Stimulated activated CD8-positive, alpha-beta memory T cell treated with anti-CD3 and anti-CD28 coated beads, Interleukin-12 subunit alpha, Interleukin-12 subunit beta, amount 100 ng/mL, for 24 hours (primary cell): ENCODE measurements around the gene PPP1R2.
"Not testable (repeated sequence)": the region's sequence is repeated elsewhere in the genome, so short reads cannot be mapped to it uniquely, and the experiment has no call there.

Source experiments
- DNase-seq: peaks from one replicate; pipeline ENCODE4 v3.0.0-alpha.2; 2020; ENCODE audit errors: extremely low read depth

The PPP1R2 gene

DNA sequence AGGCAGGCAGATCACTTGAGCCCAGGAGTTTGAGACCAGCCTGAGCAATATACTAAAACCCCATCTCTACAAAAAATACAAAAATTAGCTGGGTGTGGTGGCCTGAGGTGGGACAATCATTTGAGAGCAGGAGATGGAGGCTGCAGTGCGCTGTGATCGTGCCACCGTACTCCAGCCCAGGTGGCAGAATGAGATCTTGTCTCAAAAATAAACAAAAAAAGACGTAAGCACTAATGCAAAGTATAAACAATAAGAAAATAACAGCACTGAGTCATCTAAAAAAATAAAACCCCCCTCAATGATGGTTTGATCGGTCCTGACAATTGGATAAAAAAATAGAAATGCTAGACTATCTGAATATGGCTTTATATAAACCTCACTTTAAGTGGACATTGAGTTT lies 3.6 kb downstream of the PPP1R2 start:
- no peak for DNase-seq

GRCh38 chr3:195537995-195538394 lies 5.1 kb downstream of the PPP1R2 start:
- DNase-seq: no peak

DNA sequence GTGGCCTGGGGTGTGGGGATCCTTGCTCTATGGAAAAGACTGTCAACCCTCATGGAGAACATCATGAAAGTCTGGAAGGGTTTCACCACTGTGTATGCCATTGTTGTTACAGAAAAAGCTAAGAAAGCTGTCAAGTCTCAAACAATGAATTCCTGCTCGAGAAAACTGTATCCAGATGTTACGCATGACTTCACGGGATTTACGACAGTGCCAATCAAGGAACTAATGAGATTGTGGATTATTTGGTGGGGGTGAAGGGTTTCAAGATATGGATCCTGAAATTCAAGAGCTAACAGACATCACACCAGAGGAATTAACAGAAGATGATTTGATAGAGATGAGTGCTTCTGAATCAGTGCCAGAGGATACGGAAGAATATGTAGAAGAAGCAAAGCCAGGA lies 7.8 kb downstream of the PPP1R2 start:
- DNase-seq: no peak

DNA sequence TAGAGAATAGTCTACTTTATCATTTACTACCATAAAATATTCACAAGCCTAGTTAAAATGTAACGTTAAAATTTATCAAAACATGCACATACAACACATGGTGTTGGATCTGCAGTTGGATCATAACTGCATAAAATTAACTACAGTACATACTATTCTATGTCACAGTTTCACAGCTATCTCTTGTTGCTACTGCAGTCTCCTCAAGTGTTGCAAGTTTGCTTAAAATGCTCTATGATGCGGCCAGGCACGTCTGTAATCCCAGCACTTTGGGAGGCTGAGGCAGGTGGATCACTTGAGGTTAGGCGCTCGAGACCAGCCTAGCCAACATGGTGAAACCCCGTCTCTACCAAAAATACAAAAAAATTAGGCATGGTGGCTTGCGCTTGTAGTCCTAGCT lies 10.3 kb downstream of the PPP1R2 start:
- no peak for DNase-seq

DNA sequence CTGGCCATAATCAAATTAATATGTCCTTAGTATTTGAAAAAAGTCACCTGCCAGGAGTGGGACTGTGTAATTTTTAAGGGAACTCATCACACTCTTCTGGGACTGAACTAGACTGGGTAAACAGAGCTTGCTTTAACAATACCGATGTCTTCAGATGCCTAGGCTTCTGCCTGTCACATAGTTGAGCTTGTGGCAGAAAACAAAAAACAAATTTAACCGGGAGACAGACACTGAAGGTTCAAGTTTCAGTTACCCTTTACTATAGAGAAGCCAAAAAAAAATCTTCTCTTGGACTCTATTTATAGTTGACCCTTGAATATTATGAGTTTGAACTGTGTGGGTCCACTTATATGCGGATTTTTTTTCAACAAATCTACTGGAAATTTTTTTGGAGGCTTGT lies 10.8 kb downstream of the PPP1R2 start:
- DNase-seq: no peak

GRCh38 chr3:195531683-195532082 lies 11.4 kb downstream of the PPP1R2 start:
- no peak for DNase-seq

DNA sequence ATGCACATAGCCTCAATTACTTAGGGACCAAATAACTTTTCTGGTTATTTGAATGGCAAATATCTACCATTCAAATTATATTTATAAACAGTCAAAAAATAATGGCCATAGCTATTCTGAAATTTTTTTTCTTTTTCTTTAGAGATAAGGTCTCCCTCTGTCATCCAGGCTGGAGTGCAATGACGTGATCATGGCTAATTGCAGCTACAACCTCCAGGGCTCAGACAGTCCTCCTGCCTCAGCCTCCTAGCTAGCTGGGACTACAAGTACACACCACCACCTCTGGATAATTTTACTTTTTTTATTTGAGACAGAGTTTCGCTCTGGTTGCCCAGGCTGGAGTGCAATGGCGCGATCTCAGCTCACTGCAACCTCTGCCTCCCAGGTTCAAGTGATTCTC lies 16.6 kb downstream of the PPP1R2 start:
- DNase-seq: no peak

- no peak for DNase-seq
Measured at GRCh38 chr3:195524171-195524896, 18.8 kb downstream of the PPP1R2 start.

- no peak for DNase-seq
Measured at GRCh38 chr3:195522254-195523023, 20.7 kb downstream of the PPP1R2 start.

DNA sequence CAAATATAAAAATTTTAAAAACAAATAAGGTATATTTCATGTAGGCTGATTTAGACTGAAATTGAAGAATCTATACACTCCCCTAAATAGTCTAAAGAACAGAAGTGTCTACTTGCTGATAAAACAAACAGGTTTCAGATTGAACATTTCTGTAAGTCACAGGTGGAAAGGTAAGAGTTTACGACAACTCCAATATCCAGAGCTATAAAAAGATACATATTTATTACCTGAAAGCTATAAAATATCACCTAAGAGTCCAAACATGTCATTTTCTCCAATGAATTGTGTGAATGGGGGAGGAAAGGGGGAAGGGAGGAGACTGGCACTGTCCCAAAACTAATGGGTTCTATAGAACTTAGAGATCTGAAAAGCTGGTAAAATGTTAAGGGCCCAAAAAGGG lies 26.1 kb downstream of the PPP1R2 start:
- DNase-seq: no peak

DNA sequence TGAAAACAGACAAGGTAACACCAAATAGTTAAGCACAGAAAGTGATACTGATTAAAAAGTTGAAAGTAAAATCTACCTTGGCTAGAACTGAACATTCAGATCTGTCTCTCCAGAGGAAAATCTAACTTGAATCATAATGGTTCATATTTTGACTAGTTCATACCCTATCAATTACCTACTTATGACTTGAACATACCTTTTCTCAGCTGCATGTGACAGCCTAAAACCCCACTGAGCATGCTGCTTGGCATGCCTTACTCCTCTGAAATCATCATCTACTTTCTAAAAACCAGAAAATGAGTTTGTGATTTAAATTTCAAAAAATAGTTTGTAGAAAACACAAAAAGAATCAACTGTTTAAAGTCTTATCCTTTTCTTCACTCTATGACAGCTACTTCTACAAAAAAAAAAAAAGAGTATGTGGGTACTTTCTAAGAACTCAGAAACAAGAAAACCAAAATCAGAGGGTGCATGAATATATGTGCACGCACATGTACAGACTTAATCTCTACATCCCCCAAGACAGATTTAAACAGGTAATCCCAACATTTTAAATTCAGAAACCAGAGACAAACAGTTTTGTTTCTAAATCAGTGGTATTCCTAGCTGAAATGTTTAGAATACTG lies 28.4 kb downstream of the PPP1R2 start:
- not testable (repeated sequence) for DNase-seq

GRCh38 chr3:195512798-195513345 lies 30.3 kb downstream of the PPP1R2 start:
- DNase-seq: no peak

DNA sequence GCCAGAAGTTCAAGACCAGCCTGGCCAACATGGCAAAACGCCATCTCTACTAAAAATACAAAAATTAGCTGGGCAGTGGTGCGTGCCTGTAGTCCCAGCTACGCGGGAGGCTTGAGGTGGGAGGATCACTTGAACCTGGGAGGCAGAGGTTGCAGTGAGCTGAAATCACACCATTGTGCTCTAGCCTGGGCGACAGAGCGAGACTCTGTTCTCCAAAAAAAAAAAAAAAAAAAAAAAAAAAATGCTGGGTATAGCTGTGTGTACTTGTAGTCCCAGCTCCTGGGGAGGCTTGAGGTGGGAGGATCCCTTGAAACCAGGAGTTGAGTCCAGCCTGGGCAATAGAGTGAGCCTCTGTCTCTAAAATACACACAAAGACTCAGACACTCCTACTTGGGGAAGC lies 32.0 kb downstream of the PPP1R2 start:
- no peak for DNase-seq

- no peak for DNase-seq
Measured at GRCh38 chr3:195508185-195508584, 34.9 kb downstream of the PPP1R2 start.

- DNase-seq: no peak
Measured at GRCh38 chr3:195475614-195476013, 67.5 kb downstream of the PPP1R2 start.

DNA sequence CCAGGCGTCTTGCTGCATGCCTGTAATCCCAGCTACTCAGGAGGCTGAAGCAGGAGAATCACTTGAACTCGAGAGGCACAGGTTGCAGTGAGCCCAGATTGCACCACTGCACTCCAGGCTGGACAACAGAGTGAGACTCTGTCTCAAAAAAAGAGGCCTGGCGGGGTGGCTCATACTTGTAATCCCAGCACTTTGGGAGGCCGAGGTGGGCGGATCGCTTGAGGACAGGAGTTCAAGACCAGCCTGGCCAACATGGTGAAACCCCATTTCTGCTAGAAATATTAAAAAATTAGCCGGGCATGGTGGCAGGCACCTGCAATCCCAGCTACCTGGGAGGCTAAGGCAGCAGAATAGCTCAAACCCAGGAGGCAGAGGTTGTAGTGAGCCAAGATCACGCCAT lies 68.0 kb downstream of the PPP1R2 start:
- DNase-seq: not testable (repeated sequence)

DNA sequence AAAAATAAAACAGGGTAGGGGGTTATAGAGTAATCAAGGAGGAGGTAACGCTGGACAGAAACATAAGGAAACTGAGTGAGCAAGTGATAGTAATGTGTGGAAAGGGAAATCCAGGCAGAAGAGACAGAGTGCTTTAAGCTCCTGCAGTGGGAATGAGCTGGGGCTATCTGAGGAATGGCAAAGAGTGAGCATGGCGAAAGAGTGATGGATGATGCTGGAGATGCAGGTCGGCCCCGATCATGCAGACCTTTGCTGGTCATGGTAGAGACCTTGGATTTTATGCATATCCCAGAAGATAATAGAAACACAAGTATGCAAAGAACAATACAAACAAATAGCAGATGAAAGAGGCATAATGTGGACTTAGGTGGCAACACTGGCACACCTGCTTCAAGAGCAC lies 74.3 kb downstream of the PPP1R2 start:
- no peak for DNase-seq

DNA sequence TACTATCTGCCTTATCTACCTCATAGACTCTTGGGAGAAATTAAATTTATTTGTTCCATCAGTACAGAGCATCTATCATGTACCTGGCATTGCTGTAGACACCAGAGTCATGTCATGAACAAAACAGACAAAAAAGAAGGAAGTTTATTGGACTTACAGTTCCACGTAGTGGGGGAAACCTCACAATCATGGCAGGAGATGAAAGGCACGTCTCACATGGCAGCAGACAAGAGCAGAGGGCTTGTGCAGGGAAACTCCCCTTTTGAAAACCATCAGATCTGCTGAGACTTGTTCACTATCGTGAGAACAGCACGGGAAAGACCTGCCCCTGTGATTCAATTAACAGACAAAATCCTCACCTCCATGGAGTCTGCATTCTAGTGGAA lies 74.7 kb downstream of the PPP1R2 start:
- DNase-seq: no peak

- no peak for DNase-seq
Measured at GRCh38 chr3:195467641-195468390, 75.3 kb downstream of the PPP1R2 start.

DNA sequence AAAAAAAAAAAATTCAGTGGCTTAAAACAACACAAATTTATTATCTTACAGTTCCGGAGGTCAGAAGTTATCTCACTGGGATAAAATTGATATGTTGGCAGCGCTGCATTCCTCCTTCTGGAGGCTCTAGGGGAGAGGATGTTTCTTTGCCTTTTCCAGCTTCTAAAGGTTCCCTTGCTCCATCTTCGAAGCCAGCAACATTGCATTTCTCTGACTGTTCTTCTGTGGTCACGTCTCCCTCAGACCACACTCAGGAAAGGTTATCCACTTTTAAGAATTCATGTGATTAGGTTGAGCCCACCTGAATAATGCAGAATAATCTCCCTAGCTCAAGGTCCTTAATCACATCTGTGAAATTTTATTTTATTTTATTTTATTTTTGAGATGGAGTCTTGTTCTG lies 76.9 kb downstream of the PPP1R2 start:
- DNase-seq: no peak
